H1 (cell line): ENCODE results near the gene SPC25. TPM values are rescaled to one million over a fixed set of nuclear protein-coding genes. Genes with fewer than 3 reads are reported as not detected.

ENCODE experiments used
- CTCF ChIA-PET: fragments of 300-600 bp; sonication (Branson Sonifier 250); formaldehyde crosslinking; loops from one replicate; lab custom pipeline; 2021; ENCODE audit not compliant: partially characterized antibody; lab: Charles Lee
- POLR2A ChIA-PET: fragments of 300-600 bp; sonication (Branson Sonifier 250); formaldehyde crosslinking; loops from one replicate; lab custom pipeline; 2021; ENCODE audit warnings: inconsistent platforms; ENCODE audit not compliant: partially characterized antibody; lab: Charles Lee
- DNase-seq, 2 experiments: peaks; one replicate each; pipeline versions ENCODE4 v3.0.0 to v3.0.0-alpha.2; 2010 to 2022; ENCODE audit warnings: low spot score in 2 of 2, low read depth in 1 of 2, mixed read lengths in 1 of 2
- FAIRE-seq: peaks from 2 replicates; lab custom pipeline; 2011; peaks lifted over from hg19 to GRCh38; lab: Jason Lieb, UNC
- H2AFZ ChIP-seq: 2 replicates; pipeline ENCODE4 v1.8.1; 2012; ENCODE audit warnings: low read length, inconsistent platforms
- H2AK5ac ChIP-seq: 2 replicates; pipeline ENCODE4 v1.6.1; 2013; ENCODE audit warnings: low read depth, low read length
- H2BK120ac ChIP-seq: replicated peaks from 2 replicates; pipeline ENCODE3; 2013; ENCODE audit warnings: low read depth, low read length, inconsistent platforms
- H2BK12ac ChIP-seq: 2 replicates; pipeline ENCODE4 v1.6.1; 2013; ENCODE audit warnings: low read depth, low read length
- H2BK15ac ChIP-seq: 2 replicates; pipeline ENCODE4 v1.6.1; 2013; ENCODE audit warnings: low read length
- H2BK20ac ChIP-seq: 2 replicates; pipeline ENCODE4 v1.6.1; 2013; ENCODE audit warnings: low read length
- H2BK5ac ChIP-seq: 2 replicates; pipeline ENCODE4 v1.6.1; 2013; ENCODE audit warnings: low read depth, low read length
- H3K14ac ChIP-seq: 2 replicates; pipeline ENCODE4 v1.6.1; 2013; ENCODE audit warnings: inconsistent platforms; ENCODE audit not compliant: insufficient read length
- H3K18ac ChIP-seq: 2 replicates; pipeline ENCODE4 v1.6.1; 2013; ENCODE audit warnings: low read length; ENCODE audit errors: extremely low read depth
- H3K23ac ChIP-seq: 2 replicates; pipeline ENCODE4 v1.6.1; 2013; ENCODE audit warnings: inconsistent platforms; ENCODE audit not compliant: insufficient read length
- H3K23me2 ChIP-seq: 2 replicates; pipeline ENCODE4 v1.6.1; 2013; ENCODE audit warnings: low read depth, low read length
- H3K27ac ChIP-seq: 2 replicates; pipeline ENCODE4 v1.6.1; 2011; ENCODE audit warnings: low read depth, low read length, inconsistent platforms
- H3K27me3 ChIP-seq, 4 experiments: replicated peaks in 1 of 4; 1 replicate in 1 of 4; 2 replicates in 3 of 4; pipeline versions ENCODE4 v1.6.1 to v1.8.1; 2011 to 2013; ENCODE audit warnings: low read length in 3 of 4, mild to moderate bottlenecking in 3 of 4, inconsistent platforms in 2 of 4, mixed read lengths in 2 of 4, moderate library complexity in 1 of 4; ENCODE audit not compliant: control insufficient read depth in 3 of 4, insufficient read depth in 3 of 4; ENCODE audit errors: extremely low read depth in 1 of 4
- H3K36me3 ChIP-seq, 4 experiments: 2 replicates each; pipeline versions ENCODE4 v1.6.1 to v1.8.1; 2011 to 2013; ENCODE audit warnings: mild to moderate bottlenecking in 4 of 4, low read length in 3 of 4, moderate library complexity in 2 of 4, control low read depth in 1 of 4, inconsistent platforms in 1 of 4; ENCODE audit not compliant: insufficient read depth in 4 of 4, control insufficient read depth in 2 of 4
- H3K4ac ChIP-seq: replicated peaks from 2 replicates; pipeline ENCODE3; 2013; ENCODE audit warnings: low read length, low read depth, mixed read lengths, inconsistent platforms; ENCODE audit not compliant: insufficient read length
- H3K4me1 ChIP-seq, 4 experiments: replicated peaks in 1 of 4; 1 replicate in 1 of 4; 2 replicates in 3 of 4; pipeline versions ENCODE4 v1.6.1 to v1.8.1; 2011 to 2013; ENCODE audit warnings: low read length in 3 of 4, inconsistent platforms in 2 of 4, mixed read lengths in 1 of 4; ENCODE audit not compliant: insufficient read depth in 4 of 4, control insufficient read depth in 3 of 4
- H3K4me2 ChIP-seq, 2 experiments: 2 replicates each; pipeline versions ENCODE4 v1.6.1 to v1.8.1; 2011 to 2013; ENCODE audit warnings: low read depth in 2 of 2, low read length in 2 of 2, control low read depth in 1 of 2, inconsistent platforms in 1 of 2, mild to moderate bottlenecking in 1 of 2; ENCODE audit not compliant: insufficient read depth in 1 of 2
- H3K4me3 ChIP-seq, 4 experiments: fragments of 200-600, 300-600 bp in 1 of 4; sonication (generic), shearing (Covaris generic), sonication (Bioruptor Twin) in 1 of 4; 2 replicates each; pipeline versions ENCODE4 v1.5.1 to v1.8.1; 2011 to 2016; ENCODE audit warnings: low read length in 4 of 4, low read depth in 3 of 4, control low read depth in 2 of 4, inconsistent platforms in 2 of 4, mild to moderate bottlenecking in 2 of 4, mixed read lengths in 1 of 4, moderate library complexity in 1 of 4; ENCODE audit not compliant: insufficient read depth in 2 of 4; ENCODE audit errors: extremely low read depth in 1 of 4
- H3K56ac ChIP-seq: replicated peaks from 2 replicates; pipeline ENCODE3; 2013; ENCODE audit warnings: low read depth, mild to moderate bottlenecking, mixed read lengths, low read length, inconsistent platforms; ENCODE audit not compliant: insufficient read length
- H3K79me1 ChIP-seq: 2 replicates; pipeline ENCODE4 v1.6.1; 2013; ENCODE audit warnings: low read depth, low read length, control low read depth
- H3K79me2 ChIP-seq, 2 experiments: 2 replicates each; pipeline versions ENCODE4 v1.6.1 to v1.8.1; 2012 to 2013; ENCODE audit warnings: low read length in 2 of 2, mild to moderate bottlenecking in 2 of 2, inconsistent platforms in 1 of 2; ENCODE audit not compliant: insufficient read depth in 2 of 2, control insufficient read depth in 1 of 2
- H3K9ac ChIP-seq, 4 experiments: replicated peaks in 1 of 4; 1 replicate in 1 of 4; 2 replicates in 3 of 4; pipeline versions ENCODE4 v1.6.1 to v1.8.1; 2011 to 2013; ENCODE audit warnings: low read depth in 3 of 4, low read length in 3 of 4, control low read depth in 2 of 4, mild to moderate bottlenecking in 2 of 4, moderate library complexity in 2 of 4, inconsistent platforms in 1 of 4; ENCODE audit errors: extremely low read depth in 1 of 4
- H3K9me3 ChIP-seq, 2 experiments: 2 replicates each; pipeline versions ENCODE4 v1.6.1 to v1.8.1; 2012 to 2013; ENCODE audit warnings: mild to moderate bottlenecking in 2 of 2, moderate library complexity in 2 of 2, control low read depth in 1 of 2, inconsistent platforms in 1 of 2, low read depth in 1 of 2, low read length in 1 of 2, mixed read lengths in 1 of 2; ENCODE audit not compliant: insufficient read depth in 2 of 2
- H4K20me1 ChIP-seq, 2 experiments: replicated peaks in 1 of 2; 2 replicates each; pipeline versions ENCODE3 to v1.8.1; 2011 to 2013; ENCODE audit warnings: inconsistent platforms in 2 of 2, low read length in 2 of 2, mild to moderate bottlenecking in 1 of 2; ENCODE audit not compliant: insufficient read depth in 2 of 2, control insufficient read depth in 1 of 2
- H4K5ac ChIP-seq: 2 replicates; pipeline ENCODE4 v1.6.1; 2013; ENCODE audit warnings: low read length, low read depth, mixed read lengths, inconsistent platforms; ENCODE audit not compliant: insufficient read length
- H4K8ac ChIP-seq: 2 replicates; pipeline ENCODE4 v1.8.0; 2013; ENCODE audit warnings: mild to moderate bottlenecking, moderate library complexity, low read length, inconsistent platforms; ENCODE audit not compliant: insufficient read depth; ENCODE audit errors: extremely low read depth
- H4K91ac ChIP-seq: replicated peaks from 2 replicates; pipeline ENCODE3; 2013; ENCODE audit warnings: low read length, mixed read lengths, inconsistent platforms; ENCODE audit not compliant: insufficient read length
- HDAC6 ChIP-seq: IDR thresholded peaks from one replicate; pipeline ENCODE4 v1.7.1; 2012; ENCODE audit warnings: low read depth, mild to moderate bottlenecking, inconsistent platforms, low read length, moderate library complexity
- SAP30 ChIP-seq: fragments of 300-600 bp; sonication (generic); IDR thresholded peaks from 2 replicates; pipeline ENCODE4 v1.7.1; 2012; ENCODE audit warnings: low read length, moderate library complexity, mild to moderate bottlenecking, inconsistent platforms; ENCODE audit not compliant: insufficient read depth, insufficient replicate concordance
- SIRT6 ChIP-seq: IDR thresholded peaks from one replicate; pipeline ENCODE4 v1.7.1; 2012; ENCODE audit warnings: low read length, inconsistent platforms
- SUZ12 ChIP-seq: fragments of 200-600 bp; sonication (generic); IDR thresholded peaks from 2 replicates; pipeline ENCODE4 v1.6.1; 2012; ENCODE audit warnings: mild to moderate bottlenecking, inconsistent platforms, low read length, moderate library complexity, mixed read lengths
- TEAD4 ChIP-seq: IDR thresholded peaks from 2 replicates; pipeline ENCODE4 v1.6.1; 2012; ENCODE audit warnings: low read depth, low read length, inconsistent platforms, mixed read lengths
- WGBS, 2 experiments: shearing (Covaris generic) in 1 of 2; methylation state at CpG; one replicate each; pipeline versions ENCODE4 v1.1.6 to v1.1.7; 2013 to 2015; ENCODE audit warnings: low lambda C conversion rate in 2 of 2, mixed read lengths in 2 of 2, inconsistent platforms in 1 of 2, low coverage in 1 of 2, missing lambda C conversion rate in 1 of 2; ENCODE audit not compliant: insufficient replicate concordance in 2 of 2, insufficient coverage in 1 of 2, insufficient read length in 1 of 2; ENCODE audit errors: extremely low coverage in 1 of 2, missing lambda C conversion rate in 1 of 2; 5-methylcytosine and 5-hydroxymethylcytosine counted together
- polyA plus RNA-seq, 7 experiments: library from polyadenylated mRNA; depleted of rRNA in 3 of 7; stranded (reverse) in 5 of 7; unstranded in 2 of 7; fragments of >200 nt in 5 of 7; fragments of 200-250 nt in 2 of 7; gene quantifications; 1 replicate in 5 of 7; 2 replicates in 1 of 7; 4 replicates in 1 of 7; pipeline versions ENCODE4 v1.2.1 to v1.2.3, GENCODE V29; 2011 to 2013; ENCODE audit warnings: missing spikeins in 2 of 7, mixed read lengths in 2 of 7
- total RNA-seq: library from RNA; stranded (reverse); fragmentation: NEBNext Ultra II Directional; extraction: Animal tissue kit (Norgen Biotek cat#: 25700); gene quantifications from 2 replicates; pipeline ENCODE4 v1.2.1, GENCODE V29; 2021

The SPC25 gene
- total and polyA plus RNA-seq, 2 of the 8 experiments (the other 6 are each of a cell fraction or from before 2014, with no cell fraction given): 21.0 to 34.7 TPM

DNA sequence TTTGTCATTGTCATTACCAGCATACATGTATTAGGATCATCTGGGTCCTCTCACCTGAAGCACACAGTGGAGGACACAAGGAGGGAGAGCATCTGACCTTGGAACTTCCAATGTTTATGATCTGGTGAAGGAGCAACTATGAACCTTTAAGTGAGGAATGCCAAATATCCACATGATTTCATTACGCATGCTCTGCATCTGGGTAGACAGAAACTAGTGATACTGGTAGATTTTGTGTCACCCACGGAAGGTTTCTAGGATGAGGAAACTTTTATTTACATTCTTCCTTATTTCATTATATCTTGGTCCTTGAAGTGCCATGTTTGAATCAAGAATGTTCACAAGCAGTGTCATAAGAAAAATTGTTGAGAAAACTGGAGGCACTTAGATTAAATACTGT is 32.1 kb downstream of the SPC25 start:
- Histone ChIP-seq H2BK20ac (no peak overlapping the region), H2BK120ac (no peak overlapping the region), H3K4ac (no peak overlapping the region), H4K20me1 (no peaks in the 10 kb centered on the region), H3K36me3 (no peaks in the 10 kb centered on the region; a peak in 1 of 8 replicates), H2BK12ac (no peak overlapping the region), H3K4me2 (no peak overlapping the region), H3K27me3 (no peaks in the 10 kb centered on the region), H4K5ac (no peak overlapping the region), H3K56ac (no peak overlapping the region), H3K23me2 (no peaks in the 10 kb centered on the region), H4K8ac (no peak overlapping the region), H3K79me2 (no peaks in the 10 kb centered on the region), H3K23ac (no peak overlapping the region), H2AFZ (no peak overlapping the region), H3K9ac (no peak overlapping the region), H4K91ac (no peak overlapping the region), H3K14ac (no peak overlapping the region), H3K79me1 (no peaks in the 10 kb centered on the region), H3K9me3 (no peaks in the 10 kb centered on the region), H2BK5ac (no peak overlapping the region), H2AK5ac (no peak overlapping the region), H2BK15ac (no peak overlapping the region), H3K27ac (no peak overlapping the region), H3K4me3 (no peak overlapping the region), H3K4me1 (peaks cover 0 to 5% (median 0%) of the 10 kb centered on the region in 4 experiments; a peak in 1 of 7 replicates), H3K18ac (no peak overlapping the region)
- CTCF ChIA-PET: no interaction called here
- POLR2A ChIA-PET: no interaction called here
- WGBS, 2 experiments: 97% methylated on average over 2 of the region's 2 CpGs; no CpG with 5 or more reads in 1 of the 2 experiments
- FAIRE-seq: no peak
- no peak for DNase-seq
- TF ChIP-seq TEAD4: no peak
- no peak for TF ChIP-seq HDAC6
- no peak for TF ChIP-seq SAP30
- TF ChIP-seq SIRT6: no peak
- TF ChIP-seq SUZ12: no peak
